IMR-90 (cell line): Measurements from ENCODE around the gene ADAP1. TPM values are rescaled to one million over a fixed set of nuclear protein-coding genes. Genes with fewer than 3 reads are reported as not detected.

Experiments
- ATAC-seq: fragments of 200-7000 bp; cut with Tn5 transposase; 2 replicates; pipeline ENCODE4 v1.9.1; 2020; ENCODE audit warnings: low read depth, mild to moderate bottlenecking, moderate library complexity
- BruUV-seq: library from RNA; stranded (reverse); fragments of 400-500 nt; replicated peaks from 2 replicates; lab custom pipeline; 2021; lab: Mats Ljungman, UMichigan
- CTCF ChIA-PET: fragments of 300-600 bp; formaldehyde crosslinking; extraction: SDS; loops from one replicate; lab custom pipeline; 2021; ENCODE audit warnings: antibody characterized with exemption; lab: Yijun Ruan, JAX
- POLR2A ChIA-PET: fragments of 300-600 bp; sonication (Branson Sonifier 250); formaldehyde crosslinking; loops from one replicate; lab custom pipeline; 2022; ENCODE audit warnings: antibody characterized with exemption; ENCODE audit not compliant: unreplicated experiment; lab: Charles Lee
- DNase-seq: peaks from one replicate; pipeline ENCODE4 v3.0.0; 2013
- H2AFZ ChIP-seq: replicated peaks from 2 replicates; pipeline ENCODE3; 2013; ENCODE audit warnings: low read length, mild to moderate bottlenecking; ENCODE audit not compliant: poor library complexity
- H2AK5ac ChIP-seq: 2 replicates; pipeline ENCODE4 v1.6.1; 2013; ENCODE audit warnings: low read depth, low read length, inconsistent platforms
- H2AK9ac ChIP-seq: replicated peaks from 2 replicates; pipeline ENCODE3; 2013; ENCODE audit warnings: mild to moderate bottlenecking, low read depth, low read length, moderate library complexity; ENCODE audit not compliant: poor library complexity
- H2BK120ac ChIP-seq: 2 replicates; pipeline ENCODE4 v1.6.1; 2013; ENCODE audit warnings: low read depth, low read length, inconsistent platforms
- H2BK15ac ChIP-seq: 3 replicates; pipeline ENCODE4 v1.6.1; 2013; ENCODE audit warnings: low read depth, low read length, inconsistent platforms
- H2BK20ac ChIP-seq: 2 replicates; pipeline ENCODE4 v1.6.1; 2013; ENCODE audit warnings: low read depth, mild to moderate bottlenecking, inconsistent platforms, low read length, moderate library complexity
- H2BK5ac ChIP-seq: 2 replicates; pipeline ENCODE4 v1.6.1; 2013; ENCODE audit warnings: mild to moderate bottlenecking, low read depth, low read length, inconsistent platforms; ENCODE audit not compliant: poor library complexity, severe bottlenecking
- H3K14ac ChIP-seq: replicated peaks from 2 replicates; pipeline ENCODE4 v1.6.1; 2013; ENCODE audit warnings: low read depth, low read length, inconsistent platforms
- H3K18ac ChIP-seq: 2 replicates; pipeline ENCODE4 v1.6.1; 2013; ENCODE audit warnings: low read depth, low read length, control low read depth
- H3K23ac ChIP-seq: 2 replicates; pipeline ENCODE4 v1.6.1; 2013; ENCODE audit warnings: low read depth, low read length, inconsistent platforms
- H3K27ac ChIP-seq: 2 replicates; pipeline ENCODE4 v1.5.1; 2013; ENCODE audit warnings: mild to moderate bottlenecking, control low read depth, low read length; ENCODE audit not compliant: insufficient read depth
- H3K27me3 ChIP-seq: 2 replicates; pipeline ENCODE4 v1.6.1; 2013; ENCODE audit warnings: low read length; ENCODE audit not compliant: control insufficient read depth, insufficient read depth
- H3K36me3 ChIP-seq: 2 replicates; pipeline ENCODE4 v1.6.1; 2013; ENCODE audit warnings: low read length, mixed read lengths; ENCODE audit not compliant: control insufficient read depth, insufficient read depth
- H3K4ac ChIP-seq: 2 replicates; pipeline ENCODE4 v1.6.1; 2013; ENCODE audit warnings: low read depth, low read length, inconsistent platforms
- H3K4me1 ChIP-seq: 2 replicates; pipeline ENCODE4 v1.6.1; 2013; ENCODE audit warnings: low read length, mixed read lengths; ENCODE audit not compliant: control insufficient read depth, insufficient read depth
- H3K4me2 ChIP-seq: 2 replicates; pipeline ENCODE4 v1.6.1; 2013; ENCODE audit warnings: low read depth, mild to moderate bottlenecking, control low read depth, low read length, moderate library complexity
- H3K4me3 ChIP-seq: 2 replicates; pipeline ENCODE4 v1.5.1; 2013; ENCODE audit warnings: low read depth, mild to moderate bottlenecking, control low read depth, low read length, moderate library complexity; ENCODE audit not compliant: insufficient read depth
- H3K56ac ChIP-seq: 2 replicates; pipeline ENCODE4 v1.6.1; 2013; ENCODE audit warnings: low read length, inconsistent platforms; ENCODE audit not compliant: insufficient read depth; ENCODE audit errors: extremely low read depth
- H3K79me1 ChIP-seq, 2 experiments: 2 replicates each; pipeline ENCODE4 v1.6.1; 2013; ENCODE audit warnings: low read length in 2 of 2, inconsistent platforms in 1 of 2, low read depth in 1 of 2
- H3K9ac ChIP-seq: 2 replicates; pipeline ENCODE4 v1.6.1; 2013; ENCODE audit warnings: low read depth, low read length, control low read depth
- H3K9me1 ChIP-seq: 2 replicates; pipeline ENCODE4 v1.6.1; 2013; ENCODE audit warnings: low read length, inconsistent platforms; ENCODE audit not compliant: insufficient read depth
- H3K9me3 ChIP-seq: 2 replicates; pipeline ENCODE4 v1.6.1; 2013; ENCODE audit warnings: low read length; ENCODE audit not compliant: control insufficient read depth, insufficient read depth
- H4K20me1 ChIP-seq: 2 replicates; pipeline ENCODE4 v1.6.1; 2013; ENCODE audit warnings: low read length, inconsistent platforms; ENCODE audit not compliant: insufficient read depth
- H4K5ac ChIP-seq: 2 replicates; pipeline ENCODE4 v1.6.1; 2013; ENCODE audit warnings: mild to moderate bottlenecking, low read depth, low read length, control low read depth
- H4K8ac ChIP-seq, 2 experiments: 2 replicates each; pipeline ENCODE4 v1.6.1; 2013; ENCODE audit warnings: low read depth in 2 of 2, low read length in 2 of 2, control low read depth in 1 of 2, inconsistent platforms in 1 of 2
- H4K91ac ChIP-seq: 2 replicates; pipeline ENCODE4 v1.6.1; 2013; ENCODE audit warnings: low read depth, low read length, inconsistent platforms; ENCODE audit not compliant: insufficient read depth
- BHLHE40 ChIP-seq: fragments of 150-350 bp; IDR thresholded peaks from 2 replicates; pipeline ENCODE4 v1.6.1; 2016; ENCODE audit warnings: mild to moderate bottlenecking, low read depth, low read length
- CEBPB ChIP-seq: IDR thresholded peaks from 2 replicates; pipeline ENCODE4 v1.6.1; 2012; ENCODE audit warnings: low read depth, low read length, improper control_type of control experiment
- CHD1 ChIP-seq: IDR thresholded peaks from 2 replicates; pipeline ENCODE4 v1.6.1; 2012; ENCODE audit warnings: low read depth, low read length, improper control_type of control experiment
- CTCF ChIP-seq: conservative IDR thresholded peaks from 2 replicates; pipeline ENCODE4 v1.5.1; 2012; ENCODE audit warnings: mild to moderate bottlenecking, low read depth, low read length, improper control_type of control experiment
- ELK1 ChIP-seq: fragments of 150-350 bp; IDR thresholded peaks from 2 replicates; pipeline ENCODE4 v1.6.1; 2016; ENCODE audit warnings: low read depth, mild to moderate bottlenecking, low read length, moderate library complexity, borderline replicate concordance
- FOS ChIP-seq: fragments of 150-350 bp; IDR thresholded peaks from 2 replicates; pipeline ENCODE4 v1.6.1; 2016; ENCODE audit warnings: low read depth, low read length
- MAFK ChIP-seq: IDR thresholded peaks from 2 replicates; pipeline ENCODE4 v1.6.1; 2012; ENCODE audit warnings: low read depth, low read length, improper control_type of control experiment
- MAZ ChIP-seq: IDR thresholded peaks from 2 replicates; pipeline ENCODE4 v1.6.1; 2012; ENCODE audit warnings: low read depth, mild to moderate bottlenecking, low read length, improper control_type of control experiment, moderate library complexity, borderline replicate concordance
- MXI1 ChIP-seq: IDR thresholded peaks from 2 replicates; pipeline ENCODE4 v1.6.1; 2012; ENCODE audit warnings: low read depth, mild to moderate bottlenecking, low read length, moderate library complexity, borderline replicate concordance
- NFE2L2 ChIP-seq: fragments of 150-350 bp; IDR thresholded peaks from 2 replicates; pipeline ENCODE4 v1.6.1; 2016; ENCODE audit warnings: low read depth, mild to moderate bottlenecking, low read length
- POLR2A ChIP-seq: IDR thresholded peaks from 2 replicates; pipeline ENCODE4 v1.6.1; 2012; ENCODE audit warnings: mild to moderate bottlenecking, low read depth, low read length
- RAD21 ChIP-seq: IDR thresholded peaks from 2 replicates; pipeline ENCODE4 v1.6.1; 2012; ENCODE audit warnings: low read length, improper control_type of control experiment
- RCOR1 ChIP-seq: IDR thresholded peaks from 2 replicates; pipeline ENCODE4 v1.6.1; 2012; ENCODE audit warnings: mild to moderate bottlenecking, low read length, improper control_type of control experiment; ENCODE audit not compliant: insufficient replicate concordance
- SMC3 ChIP-seq: fragments of 150-350 bp; IDR thresholded peaks from 2 replicates; pipeline ENCODE4 v1.6.1; 2016; ENCODE audit warnings: low read depth, mild to moderate bottlenecking, antibody characterized with exemption, low read length, moderate library complexity
- USF2 ChIP-seq: fragments of 150-350 bp; IDR thresholded peaks from 2 replicates; pipeline ENCODE4 v1.6.1; 2017; ENCODE audit warnings: mild to moderate bottlenecking, antibody characterized with exemption, low read length, low read depth
- WGBS, 2 experiments: methylation state at CpG; one replicate each; pipeline versions ENCODE4 v1.1.5 to v1.1.7; 2013; ENCODE audit warnings: missing lambda C conversion rate in 2 of 2; ENCODE audit not compliant: insufficient read length in 1 of 2; ENCODE audit errors: extremely low coverage in 2 of 2; 5-methylcytosine and 5-hydroxymethylcytosine counted together
- dilution Hi-C: fragments of 300-500 bp; cut with HindIII; formaldehyde crosslinking; loops from one replicate; pipeline ENCODE4 v1.14.3; 2018; ENCODE audit warnings: low sequenced_read_pairs; ENCODE audit not compliant: unreplicated experiment
- in situ Hi-C: fragments of 300-500 bp; cut with MboI; formaldehyde crosslinking; loops from 3 replicates; pipeline ENCODE4 v1.14.3; 2019; ENCODE audit warnings: low sequenced_read_pairs, inconsistent platforms, mixed read lengths
- intact Hi-C: fragments of 100-400 bp; cut with micrococcal nuclease; formaldehyde crosslinking; loops from 2 replicates; pipeline ENCODE4 v1.10.0; 2022
- polyA plus RNA-seq, 3 experiments: library from polyadenylated mRNA; depleted of rRNA; stranded (reverse); fragments of >200 nt; gene quantifications; 2 replicates each; pipeline ENCODE4 v1.2.3, GENCODE V29; 2012; ENCODE audit warnings: low replicate concordance in 1 of 3
- total RNA-seq: library from RNA; depleted of rRNA; stranded (reverse); fragments of >200 nt; gene quantifications from 2 replicates; pipeline ENCODE4 v1.2.3, GENCODE V29; 2012

Gene ADAP1
- total and polyA plus RNA-seq, 2 of the 4 experiments (the other 2 are of a cell fraction) = 1.4 to 2.0 TPM

- H3K14ac ChIP-seq = no peak overlapping the region
- H3K4ac ChIP-seq = no peak overlapping the region
- ATAC-seq = no peak
- no peak overlapping the region for H2BK20ac ChIP-seq
- no peak overlapping the region for H3K18ac ChIP-seq
- H3K4me1 ChIP-seq = no peaks in the 10 kb centered on the region; the same call in 1 of the 2 replicates
- no peak overlapping the region for H2BK5ac ChIP-seq
- no peak overlapping the region for H2BK15ac ChIP-seq
- H3K79me1 ChIP-seq = no peaks in the 10 kb centered on the region
- ChIA-PET CTCF (no interaction called here), POLR2A (no interaction called here)
- H4K91ac ChIP-seq = no peak overlapping the region
- no peak overlapping the region for H3K56ac ChIP-seq
- no peak for TF ChIP-seq CHD1
- TF ChIP-seq MXI1 = no peak
- no peak for TF ChIP-seq ELK1
- TF ChIP-seq USF2 = no peak
- TF ChIP-seq CTCF = no peak
- TF ChIP-seq FOS = no peak
- TF ChIP-seq BHLHE40 = no peak
- TF ChIP-seq RAD21 = no peak
- no peak for TF ChIP-seq MAZ
- TF ChIP-seq SMC3 = no peak
- TF ChIP-seq POLR2A = no peak
- no peak for TF ChIP-seq MAFK
- TF ChIP-seq CEBPB = no peak
- TF ChIP-seq RCOR1 = no peak
- TF ChIP-seq NFE2L2 = no peak
- no peaks in the 10 kb centered on the region for H3K36me3 ChIP-seq
- in situ Hi-C loops = no loop called here
- DNase-seq = no peak
- no peak overlapping the region for H3K4me3 ChIP-seq
- no peak overlapping the region for H3K23ac ChIP-seq
- intact Hi-C loops = no loop called here
- no peak overlapping the region for H4K5ac ChIP-seq
- BruUV-seq = no TSS peak
- no peak overlapping the region for H3K4me2 ChIP-seq
- H3K27ac ChIP-seq = no peak overlapping the region
- H4K8ac ChIP-seq = no peak overlapping the region
- no peak overlapping the region for H2AFZ ChIP-seq
- 82% methylated on average over 13 of the region's 39 CpGs; no CpG with 5 or more reads in 1 of the 2 experiments for WGBS, 2 experiments
- no peak overlapping the region for H2BK120ac ChIP-seq
- H2AK5ac ChIP-seq = no peak overlapping the region
- no peaks in the 10 kb centered on the region for H4K20me1 ChIP-seq
- no peaks in the 10 kb centered on the region for H3K9me1 ChIP-seq
- H3K9me3 ChIP-seq = no peaks in the 10 kb centered on the region
- no peaks in the 10 kb centered on the region; the same call in 1 of the 2 replicates for H3K27me3 ChIP-seq
- no peak overlapping the region for H2AK9ac ChIP-seq
- H3K9ac ChIP-seq = no peak overlapping the region
- dilution Hi-C loops = no loop called here
These were observed 30.1 kb upstream of the ADAP1 start for GRCh38 chr7:984361-985126.
